Gastroesophageal sphincter (tissue), 4 donors: ENCODE data around the gene ATP9B. TPM values are rescaled to one million over a fixed set of nuclear protein-coding genes. Genes with fewer than 3 reads are reported as not detected.

Experiments used
- ATAC-seq: fragments of 150-250 bp; one replicate; pipeline ENCODE4 v1.9.1; 2016; ENCODE audit warnings: mild to moderate bottlenecking, moderate library complexity
- H3K27ac ChIP-seq, 4 donors: fragments of 200-600 bp; sonication (generic) in 3 of 4; 1 replicate in 3 of 4; 2 replicates in 1 of 4; pipeline ENCODE4 v1.5.1; 2016 to 2019
- H3K27me3 ChIP-seq: fragments of 200-600 bp; sonication (generic); one replicate; pipeline ENCODE4 v1.5.1; 2019
- H3K36me3 ChIP-seq, 2 donors: fragments of 200-600 bp; sonication (generic); one replicate each; pipeline ENCODE4 v1.5.1; 2019; ENCODE audit warnings: control low read depth in 1 of 2
- H3K4me1 ChIP-seq, 3 donors: fragments of 200-600 bp; sonication (generic); 1 replicate in 2 of 3; 2 replicates in 1 of 3; pipeline ENCODE4 v1.5.1; 2016 to 2019; ENCODE audit warnings: control low read depth in 2 of 3
- H3K4me3 ChIP-seq, 2 donors: fragments of 200-600 bp; sonication (generic); one replicate each; pipeline ENCODE4 v1.5.1; 2019; ENCODE audit warnings: mild to moderate bottlenecking in 1 of 2, moderate library complexity in 1 of 2
- H3K9me3 ChIP-seq, 3 donors: fragments of 200-600 bp; sonication (generic); one replicate each; pipeline ENCODE4 v1.5.1; 2017 to 2019; ENCODE audit warnings: control low read depth in 2 of 3
- CTCF ChIP-seq, 4 experiments: fragments of 200-600 bp in 2 of 4; fragments of 450-650 bp in 2 of 4; sonication (generic) in 1 of 4; IDR thresholded peaks; one replicate each; pipeline ENCODE4 v1.5.1; 2017 to 2019; ENCODE audit warnings: antibody characterized with exemption in 4 of 4, mild to moderate bottlenecking in 2 of 4, moderate library complexity in 2 of 4
- EP300 ChIP-seq: sonication (generic); formaldehyde crosslinking; IDR thresholded peaks from one replicate; pipeline ENCODE4 v1.6.1; 2017; ENCODE audit warnings: antibody characterized with exemption, mild to moderate bottlenecking
- POLR2A ChIP-seq, 2 donors: fragments of 450-650 bp; IDR thresholded peaks; one replicate each; pipeline ENCODE4 v1.6.1; 2017; ENCODE audit warnings: antibody characterized with exemption in 2 of 2, mild to moderate bottlenecking in 2 of 2, moderate library complexity in 1 of 2
- POLR2AphosphoS5 ChIP-seq: sonication (generic); formaldehyde crosslinking; IDR thresholded peaks from one replicate; pipeline ENCODE4 v1.6.1; 2017; ENCODE audit warnings: antibody characterized with exemption
- WGBS, 2 donors: methylation state at CpG; one replicate each; pipeline ENCODE4 v1.1.5; 2018; ENCODE audit warnings: low coverage in 1 of 2; 5-methylcytosine and 5-hydroxymethylcytosine counted together
- total RNA-seq, 4 donors: library from RNA; depleted of rRNA; stranded (reverse); fragments of >200 nt; gene quantifications; one replicate each; pipeline ENCODE4 v1.1.0, GENCODE V29; 2016

Gene ATP9B
- total RNA-seq, 4 donors from 2014 or later, result 16.6 to 48.7 (median 33.7) TPM

- Histone ChIP-seq H3K9me3 (no peaks in the 10 kb centered on the region), H3K4me1 (no peaks in the 10 kb centered on the region), H3K27me3 (no peaks in the 10 kb centered on the region), H3K36me3 (peaks cover 0 to 65% of the 10 kb centered on the region in 2 donors), H3K4me3 (no peak overlapping the region), H3K27ac (no peak overlapping the region)
- TF ChIP-seq EP300 (no peak), CTCF (IDR thresholded peaks at IDR 0.05) (no peak), POLR2AphosphoS5 (no peak), POLR2A (IDR thresholded peaks at IDR 0.05) (no peak)
- no peak for ATAC-seq
- WGBS, 2 donors, result 87 to 88% methylated on average over 3 to 4 of the region's 5 CpGs
These were observed 287.2 kb downstream of the ATP9B start for GRCh38 chr18:79356435-79356834.

- 88 to 94% methylated on average over 12 of the region's 12 CpGs for WGBS, 2 donors
- no peak overlapping the region for H3K4me3 ChIP-seq
- no peaks in the 10 kb centered on the region for H3K4me1 ChIP-seq
- no peaks in the 10 kb centered on the region for H3K9me3 ChIP-seq
- peaks cover 0 to 62% of the 10 kb centered on the region in 2 donors for H3K36me3 ChIP-seq
- TF ChIP-seq CTCF (IDR thresholded peaks at IDR 0.05) (no peak), POLR2A (IDR thresholded peaks at IDR 0.05) (no peak), EP300 (no peak), POLR2AphosphoS5 (no peak)
- H3K27me3 ChIP-seq, result no peaks in the 10 kb centered on the region
- no peak for ATAC-seq
- H3K27ac ChIP-seq, result no peak overlapping the region
These were observed 291.7 kb downstream of the ATP9B start for GRCh38 chr18:79360933-79361332.

GRCh38 chr18:79361766-79362522 is 292.8 kb downstream of the ATP9B start:
- ATAC-seq, result no peak
- TF ChIP-seq POLR2A (IDR thresholded peaks at IDR 0.05), result no peak
- H3K36me3 ChIP-seq, result peaks cover 0 to 70% of the 10 kb centered on the region in 2 donors

GRCh38 chr18:79365701-79366100 is 296.5 kb downstream of the ATP9B start:
- no peak for ATAC-seq
- H3K27ac ChIP-seq, result no peak overlapping the region
- no peaks in the 10 kb centered on the region for H3K4me1 ChIP-seq
- TF ChIP-seq POLR2A (IDR thresholded peaks at IDR 0.05), result no peak
- no peak for TF ChIP-seq EP300
- no peak for TF ChIP-seq CTCF (IDR thresholded peaks at IDR 0.05)
- no peak for TF ChIP-seq POLR2AphosphoS5
- 83 to 84% methylated on average over 7 to 9 of the region's 13 CpGs for WGBS, 2 donors
- H3K36me3 ChIP-seq, result peaks cover 0 to 54% of the 10 kb centered on the region in 2 donors
- no peaks in the 10 kb centered on the region for H3K27me3 ChIP-seq
- H3K4me3 ChIP-seq, result no peak overlapping the region
- H3K9me3 ChIP-seq, result no peaks in the 10 kb centered on the region

More at GRCh38 chr18:79361766-79362522, 292.8 kb downstream of the ATP9B start:
- Histone ChIP-seq H3K27me3 (no peaks in the 10 kb centered on the region), H3K4me1 (no peaks in the 10 kb centered on the region), H3K4me3 (no peak overlapping the region), H3K9me3 (no peaks in the 10 kb centered on the region), H3K27ac (no peak overlapping the region)
- WGBS, 2 donors, result 75 to 85% methylated on average over 8 to 15 of the region's 20 CpGs

- Histone ChIP-seq H3K36me3 (peaks cover 0 to 51% of the 10 kb centered on the region in 2 donors), H3K27ac (no peak overlapping the region), H3K4me1 (no peaks in the 10 kb centered on the region), H3K9me3 (no peaks in the 10 kb centered on the region), H3K4me3 (no peak overlapping the region), H3K27me3 (no peaks in the 10 kb centered on the region)
- no peak for TF ChIP-seq POLR2A (IDR thresholded peaks at IDR 0.05)
- TF ChIP-seq POLR2AphosphoS5, result no peak
- TF ChIP-seq CTCF (IDR thresholded peaks at IDR 0.05), result no peak
- TF ChIP-seq EP300, result no peak
- ATAC-seq, result no peak
- WGBS, 2 donors, result 82 to 83% methylated on average over 24 to 27 of the region's 29 CpGs
These were observed 297.2 kb downstream of the ATP9B start for GRCh38 chr18:79366177-79367094.
